Testis (tissue), 3 donors: ENCODE measurements around the gene RNU6-7. TPM values are rescaled to one million over a fixed set of nuclear protein-coding genes. Genes with fewer than 3 reads are reported as not detected.

Experiments used
- DNase-seq: peaks from one replicate; pipeline ENCODE4 v3.0.0-alpha.2; 2019
- H3K27ac ChIP-seq, 2 donors: fragments of 200-600 bp; sonication (generic); one replicate each; pipeline ENCODE4 v1.5.1; 2019
- H3K27me3 ChIP-seq: fragments of 200-600 bp; sonication (generic); one replicate; pipeline ENCODE4 v1.5.1; 2019
- H3K36me3 ChIP-seq: fragments of 200-600 bp; sonication (generic); one replicate; pipeline ENCODE4 v1.5.1; 2017; ENCODE audit warnings: low read depth; ENCODE audit errors: missing control alignments
- H3K4me1 ChIP-seq: fragments of 200-600 bp; sonication (generic); one replicate; pipeline ENCODE4 v1.5.1; 2019
- H3K4me3 ChIP-seq, 2 donors: fragments of 200-600 bp; sonication (generic); one replicate each; pipeline ENCODE4 v1.5.1; 2017 to 2019
- H3K9me3 ChIP-seq: fragments of 200-600 bp; sonication (generic); one replicate; pipeline ENCODE4 v1.5.1; 2017
- POLR2A ChIP-seq: fragments of 450-650 bp; IDR thresholded peaks from one replicate; pipeline ENCODE4 v1.6.1; 2017; ENCODE audit warnings: antibody characterized with exemption, mild to moderate bottlenecking, moderate library complexity
- WGBS, 2 donors: methylation state at CpG; one replicate each; pipeline ENCODE4 v1.1.5; 2018; 5-methylcytosine and 5-hydroxymethylcytosine counted together
- intact Hi-C: fragments of 100-400 bp; cut with DNase I; formaldehyde crosslinking; loops from one replicate; pipeline ENCODE4 v1.15.1; 2023; ENCODE audit warnings: low total_unique reads
- polyA plus RNA-seq: library from polyadenylated mRNA; stranded (reverse); fragments of 350-450 nt; fragmentation: Illumina TruSeq; extraction: RNeasy Lipid Tissue Mini Kit (QIAGEN cat#74804); gene quantifications from one replicate; pipeline ENCODE4 v1.2.3, GENCODE V29; 2014; ENCODE audit warnings: low read depth, low replicate concordance; ENCODE audit not compliant: insufficient read depth
- total RNA-seq, 2 donors: library from RNA; depleted of rRNA; stranded (reverse); fragments of >200 nt; gene quantifications; one replicate each; pipeline ENCODE4 v1.2.3, GENCODE V29; 2016
- TF ChIP-seq, protein P1 (sequence below), 3 experiments: fragments of 450-650 bp in 2 of 3; fragments of 200-600 bp in 1 of 3; sonication (generic) in 1 of 3; IDR thresholded peaks; one replicate each; pipeline ENCODE4 v1.5.1; 2016 to 2019; ENCODE audit warnings: antibody characterized with exemption in 3 of 3, mild to moderate bottlenecking in 2 of 3, moderate library complexity in 1 of 3

The RNU6-7 gene
- total and polyA plus RNA-seq, 3 donors from 2014 or later: not detected

DNA sequence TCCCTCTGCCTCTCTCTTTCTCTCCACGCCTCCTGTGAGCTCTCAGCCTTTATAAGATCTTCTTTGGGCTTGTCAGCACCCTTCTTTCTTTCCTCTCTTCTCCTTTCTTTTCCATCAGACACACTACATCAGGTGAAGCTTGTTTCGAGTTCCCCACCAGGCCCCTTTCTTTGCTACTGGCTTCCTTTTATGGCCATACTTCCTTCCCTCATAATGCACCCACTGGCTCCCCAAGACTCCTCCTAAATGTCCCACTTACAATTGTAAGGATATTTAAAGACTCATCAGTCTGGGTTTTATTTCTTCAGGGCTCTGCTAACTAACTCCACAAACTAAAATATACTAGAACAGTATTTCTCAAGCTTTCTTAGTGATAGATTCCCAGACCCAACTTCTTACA is 4.7 kb downstream of the RNU6-7 start:
- Histone ChIP-seq H3K4me3 (no peak overlapping the region), H3K9me3 (no peaks in the 10 kb centered on the region), H3K27me3 (no peaks in the 10 kb centered on the region), H3K36me3 (no peaks in the 10 kb centered on the region), H3K27ac (no peak overlapping the region), H3K4me1 (no peaks in the 10 kb centered on the region)
- TF ChIP-seq, protein P1, sequence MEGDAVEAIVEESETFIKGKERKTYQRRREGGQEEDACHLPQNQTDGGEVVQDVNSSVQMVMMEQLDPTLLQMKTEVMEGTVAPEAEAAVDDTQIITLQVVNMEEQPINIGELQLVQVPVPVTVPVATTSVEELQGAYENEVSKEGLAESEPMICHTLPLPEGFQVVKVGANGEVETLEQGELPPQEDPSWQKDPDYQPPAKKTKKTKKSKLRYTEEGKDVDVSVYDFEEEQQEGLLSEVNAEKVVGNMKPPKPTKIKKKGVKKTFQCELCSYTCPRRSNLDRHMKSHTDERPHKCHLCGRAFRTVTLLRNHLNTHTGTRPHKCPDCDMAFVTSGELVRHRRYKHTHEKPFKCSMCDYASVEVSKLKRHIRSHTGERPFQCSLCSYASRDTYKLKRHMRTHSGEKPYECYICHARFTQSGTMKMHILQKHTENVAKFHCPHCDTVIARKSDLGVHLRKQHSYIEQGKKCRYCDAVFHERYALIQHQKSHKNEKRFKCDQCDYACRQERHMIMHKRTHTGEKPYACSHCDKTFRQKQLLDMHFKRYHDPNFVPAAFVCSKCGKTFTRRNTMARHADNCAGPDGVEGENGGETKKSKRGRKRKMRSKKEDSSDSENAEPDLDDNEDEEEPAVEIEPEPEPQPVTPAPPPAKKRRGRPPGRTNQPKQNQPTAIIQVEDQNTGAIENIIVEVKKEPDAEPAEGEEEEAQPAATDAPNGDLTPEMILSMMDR (IDR thresholded peaks at IDR 0.05): no peak
- no peak for TF ChIP-seq POLR2A
- 54 to 72% methylated on average over 2 of the region's 2 CpGs for WGBS, 2 donors
- no peak for DNase-seq
- intact Hi-C loops: no loop called here

DNA sequence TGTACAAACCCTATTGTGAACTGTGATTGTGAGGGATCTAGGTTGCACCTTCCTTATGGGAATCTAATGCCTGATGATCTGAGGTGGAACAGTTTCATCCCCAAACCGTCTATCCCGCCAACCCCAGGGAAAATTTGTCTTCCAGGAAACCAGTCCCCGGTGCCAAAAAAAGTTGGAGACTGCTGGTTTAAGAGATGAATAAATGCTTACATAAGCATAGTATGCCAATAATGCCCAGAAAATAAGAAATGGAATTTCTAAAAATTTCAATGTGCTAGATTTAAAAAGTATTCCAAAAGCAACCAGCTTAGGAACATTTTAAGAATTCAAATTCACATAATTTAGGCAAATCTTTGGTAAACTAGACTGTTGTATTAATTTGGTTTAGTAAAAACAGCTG is 6.6 kb downstream of the RNU6-7 start:
- H3K36me3 ChIP-seq: no peaks in the 10 kb centered on the region
- H3K27ac ChIP-seq: no peak overlapping the region
- intact Hi-C loops: no loop called here
- no peaks in the 10 kb centered on the region for H3K27me3 ChIP-seq
- H3K9me3 ChIP-seq: no peaks in the 10 kb centered on the region
- WGBS, 2 donors: 92 to 93% methylated on average over 3 of the region's 3 CpGs
- TF ChIP-seq, protein P1 (IDR thresholded peaks at IDR 0.05): no peak
- TF ChIP-seq POLR2A: no peak
- H3K4me1 ChIP-seq: no peaks in the 10 kb centered on the region
- H3K4me3 ChIP-seq: no peak overlapping the region
- DNase-seq: no peak

DNA sequence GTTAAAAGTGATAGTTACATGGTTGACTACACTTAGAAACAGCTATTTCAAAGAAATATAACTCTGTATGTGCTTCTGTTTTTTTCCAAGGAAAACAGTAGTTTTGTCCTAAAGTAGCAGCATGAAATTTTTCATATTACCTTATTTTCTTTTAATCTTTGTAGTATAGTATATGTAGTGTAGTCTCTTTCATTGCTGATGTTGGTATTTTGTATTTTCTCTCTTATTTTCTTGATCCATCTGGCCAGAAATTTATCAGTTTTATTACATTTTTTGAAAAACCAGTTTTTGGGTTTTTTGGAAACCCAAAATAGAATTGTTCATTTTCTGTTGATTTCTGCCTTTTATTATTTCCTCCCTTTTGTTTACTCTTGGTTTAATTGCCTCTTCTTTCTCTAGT is 7.6 kb downstream of the RNU6-7 start:
- no peak for DNase-seq
- no peak overlapping the region for H3K27ac ChIP-seq
- no peaks in the 10 kb centered on the region for H3K36me3 ChIP-seq
- no peaks in the 10 kb centered on the region for H3K9me3 ChIP-seq
- intact Hi-C loops: no loop called here
- H3K4me3 ChIP-seq: no peak overlapping the region
- TF ChIP-seq, protein P1 (IDR thresholded peaks at IDR 0.05): no peak
- no peak for TF ChIP-seq POLR2A
- H3K4me1 ChIP-seq: no peaks in the 10 kb centered on the region
- H3K27me3 ChIP-seq: no peaks in the 10 kb centered on the region

DNA sequence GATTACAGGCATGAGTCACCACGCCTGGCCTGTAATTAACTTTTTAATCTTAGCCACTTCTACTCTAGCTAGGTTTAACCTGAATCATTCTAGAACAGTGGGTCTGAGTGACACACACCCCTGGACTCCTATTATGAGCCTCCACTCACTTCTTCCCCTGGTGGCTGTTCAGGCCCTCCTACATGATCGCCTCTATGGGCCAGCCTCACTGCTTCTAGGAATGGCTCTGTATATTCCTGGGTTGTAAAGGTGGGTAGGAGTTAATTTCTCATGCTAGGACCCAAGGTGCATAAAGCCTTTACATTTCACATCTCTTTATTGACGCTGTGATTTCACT is 9.2 kb downstream of the RNU6-7 start:
- no peaks in the 10 kb centered on the region for H3K27me3 ChIP-seq
- H3K36me3 ChIP-seq: no peaks in the 10 kb centered on the region
- no peak overlapping the region for H3K4me3 ChIP-seq
- TF ChIP-seq POLR2A: no peak
- TF ChIP-seq, protein P1 (IDR thresholded peaks at IDR 0.05): no peak
- no peaks in the 10 kb centered on the region for H3K9me3 ChIP-seq
- WGBS, 2 donors: 94 to 99% methylated on average over 3 of the region's 3 CpGs
- H3K27ac ChIP-seq: no peak overlapping the region
- no peaks in the 10 kb centered on the region for H3K4me1 ChIP-seq
- intact Hi-C loops: no loop called here
- no peak for DNase-seq

DNA sequence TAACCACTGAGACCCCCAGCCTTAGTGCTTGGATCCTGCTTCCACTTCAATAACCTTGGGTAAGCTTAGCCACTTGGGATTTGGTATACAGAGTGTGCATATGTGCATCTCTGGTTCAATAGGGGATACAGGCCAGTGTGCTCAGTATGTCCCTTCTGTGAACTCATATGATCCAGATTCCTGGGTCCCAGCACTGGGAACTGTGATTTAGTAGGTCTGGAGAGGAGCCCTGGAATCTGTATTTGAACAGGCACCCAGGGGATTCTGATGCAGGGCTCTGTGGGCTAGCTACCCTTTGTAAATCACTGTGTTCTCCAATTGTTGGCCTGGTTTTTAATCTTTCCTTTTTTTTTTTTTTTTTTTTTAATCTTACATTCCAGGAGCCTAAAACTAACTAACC is 11.0 kb downstream of the RNU6-7 start:
- intact Hi-C loops: no loop called here
- H3K27ac ChIP-seq: no peak overlapping the region
- TF ChIP-seq, protein P1 (IDR thresholded peaks at IDR 0.05): no peak
- TF ChIP-seq POLR2A: no peak

More for the DNA sequence above, 11.0 kb downstream of the RNU6-7 start:
- Histone ChIP-seq H3K36me3 (no peaks in the 10 kb centered on the region), H3K9me3 (no peaks in the 10 kb centered on the region), H3K4me3 (no peak overlapping the region), H3K27me3 (no peaks in the 10 kb centered on the region), H3K4me1 (no peaks in the 10 kb centered on the region)
- no peak for DNase-seq
